Hepatocyte (in vitro differentiated cells): ENCODE results near the gene SEMA3D. TPM values are rescaled to one million over a fixed set of nuclear protein-coding genes. Genes with fewer than 3 reads are reported as not detected.

Experiments
- DNase-seq: peaks from one replicate; pipeline ENCODE4 v3.0.0-alpha.2; 2016; ENCODE audit warnings: low spot score
- H2AFZ ChIP-seq: fragments of 200-600 bp; sonication (generic); 2 replicates; pipeline ENCODE4 v1.6.0; 2016; ENCODE audit warnings: antibody characterized with exemption, mild to moderate bottlenecking
- H3K27ac ChIP-seq: fragments of 200-600 bp; sonication (generic); 2 replicates; pipeline ENCODE4 v1.5.1; 2016; ENCODE audit warnings: mild to moderate bottlenecking
- H3K27me3 ChIP-seq: fragments of 200-600 bp; sonication (generic); 2 replicates; pipeline ENCODE4 v1.6.1; 2016
- H3K36me3 ChIP-seq: fragments of 200-600 bp; sonication (generic); replicated peaks from 2 replicates; pipeline ENCODE4 v1.5.1; 2016; ENCODE audit warnings: low read depth; ENCODE audit not compliant: insufficient read depth
- H3K4me1 ChIP-seq: fragments of 200-600 bp; sonication (generic); 2 replicates; pipeline ENCODE4 v1.5.1; 2016; ENCODE audit warnings: mild to moderate bottlenecking, moderate library complexity; ENCODE audit not compliant: insufficient read depth
- H3K4me2 ChIP-seq: fragments of 200-600 bp; sonication (generic); 2 replicates; pipeline ENCODE4 v1.6.0; 2016
- H3K4me3 ChIP-seq: fragments of 200-600 bp; sonication (generic); 2 replicates; pipeline ENCODE4 v1.5.1; 2016; ENCODE audit warnings: mild to moderate bottlenecking
- H3K79me2 ChIP-seq: fragments of 200-600 bp; sonication (generic); 2 replicates; pipeline ENCODE4 v1.6.0; 2017; ENCODE audit warnings: mild to moderate bottlenecking
- H3K9me2 ChIP-seq: fragments of 200-600 bp; sonication (generic); replicated peaks from 2 replicates; pipeline ENCODE4 v1.6.0; 2017; ENCODE audit warnings: mild to moderate bottlenecking; ENCODE audit not compliant: insufficient read depth
- H3K9me3 ChIP-seq: fragments of 200-600 bp; sonication (generic); 2 replicates; pipeline ENCODE4 v1.5.1; 2016; ENCODE audit warnings: low read depth, mild to moderate bottlenecking
- H4K20me1 ChIP-seq: fragments of 200-600 bp; sonication (generic); 2 replicates; pipeline ENCODE4 v1.6.0; 2016; ENCODE audit warnings: mild to moderate bottlenecking; ENCODE audit not compliant: insufficient read depth, poor library complexity, severe bottlenecking
- EZH2 ChIP-seq: fragments of 200-600 bp; sonication (generic); IDR thresholded peaks from 2 replicates; pipeline ENCODE4 v1.6.1; 2016; ENCODE audit warnings: antibody characterized with exemption, mild to moderate bottlenecking, borderline replicate concordance
- EZH2phosphoT487 ChIP-seq: fragments of 200-600 bp; sonication (generic); IDR thresholded peaks from one replicate; pipeline ENCODE4 v1.6.1; 2018; ENCODE audit warnings: antibody characterized with exemption, mild to moderate bottlenecking, low read depth, moderate library complexity; ENCODE audit not compliant: unreplicated experiment, severe bottlenecking
- WGBS: methylation state at CpG from one replicate; pipeline ENCODE4 v1.1.6; 2016; ENCODE audit warnings: low lambda C conversion rate; ENCODE audit errors: missing lambda C conversion rate; 5-methylcytosine and 5-hydroxymethylcytosine counted together
- polyA plus RNA-seq: library from polyadenylated mRNA; unstranded; fragments of >200 nt; fragmentation: Nextera tagmentation; extraction: Ambion mirVana; gene quantifications from 2 replicates; pipeline ENCODE4 v1.2.1, GENCODE V29; 2016
- total RNA-seq: library from RNA; depleted of rRNA; stranded (reverse); fragments of >200 nt; gene quantifications from 2 replicates; pipeline ENCODE4 v1.2.3, GENCODE V29; 2014
- TF ChIP-seq, protein P1 (sequence below): fragments of 200-600 bp; sonication (generic); IDR thresholded peaks from 2 replicates; pipeline ENCODE4 v1.5.1; 2016; ENCODE audit warnings: antibody characterized with exemption, mild to moderate bottlenecking; ENCODE audit not compliant: poor library complexity

SEMA3D gene
- total and polyA plus RNA-seq, 2 experiments from 2014 or later: 18.7 to 44.9 TPM

- no peak overlapping the region for H3K27ac ChIP-seq
- H3K4me1 ChIP-seq: no peaks in the 10 kb centered on the region
- H3K4me2 ChIP-seq: no peak overlapping the region
- no peaks in the 10 kb centered on the region for H3K36me3 ChIP-seq
- H3K9me3 ChIP-seq: no peaks in the 10 kb centered on the region
- no peak overlapping the region for H3K4me3 ChIP-seq
- no peak for DNase-seq
- H3K27me3 ChIP-seq: no peaks in the 10 kb centered on the region
- H3K79me2 ChIP-seq: no peaks in the 10 kb centered on the region
- WGBS: 71% methylated on average over 3 of the region's 3 CpGs
- no peaks in the 10 kb centered on the region for H3K9me2 ChIP-seq
- no peak overlapping the region for H2AFZ ChIP-seq
- H4K20me1 ChIP-seq: no peaks in the 10 kb centered on the region
- TF ChIP-seq EZH2phosphoT487 (no peak), EZH2 (no peak)
- TF ChIP-seq, protein P1, sequence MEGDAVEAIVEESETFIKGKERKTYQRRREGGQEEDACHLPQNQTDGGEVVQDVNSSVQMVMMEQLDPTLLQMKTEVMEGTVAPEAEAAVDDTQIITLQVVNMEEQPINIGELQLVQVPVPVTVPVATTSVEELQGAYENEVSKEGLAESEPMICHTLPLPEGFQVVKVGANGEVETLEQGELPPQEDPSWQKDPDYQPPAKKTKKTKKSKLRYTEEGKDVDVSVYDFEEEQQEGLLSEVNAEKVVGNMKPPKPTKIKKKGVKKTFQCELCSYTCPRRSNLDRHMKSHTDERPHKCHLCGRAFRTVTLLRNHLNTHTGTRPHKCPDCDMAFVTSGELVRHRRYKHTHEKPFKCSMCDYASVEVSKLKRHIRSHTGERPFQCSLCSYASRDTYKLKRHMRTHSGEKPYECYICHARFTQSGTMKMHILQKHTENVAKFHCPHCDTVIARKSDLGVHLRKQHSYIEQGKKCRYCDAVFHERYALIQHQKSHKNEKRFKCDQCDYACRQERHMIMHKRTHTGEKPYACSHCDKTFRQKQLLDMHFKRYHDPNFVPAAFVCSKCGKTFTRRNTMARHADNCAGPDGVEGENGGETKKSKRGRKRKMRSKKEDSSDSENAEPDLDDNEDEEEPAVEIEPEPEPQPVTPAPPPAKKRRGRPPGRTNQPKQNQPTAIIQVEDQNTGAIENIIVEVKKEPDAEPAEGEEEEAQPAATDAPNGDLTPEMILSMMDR: no peak
Observed at GRCh38 chr7:85090919-85091564, 95.8 kb downstream of the SEMA3D start.

GRCh38 chr7:85090143-85090542 is 96.7 kb downstream of the SEMA3D start:
- H3K36me3 ChIP-seq: no peaks in the 10 kb centered on the region
- H3K27ac ChIP-seq: no peak overlapping the region
- no peak overlapping the region for H3K4me2 ChIP-seq
- no peaks in the 10 kb centered on the region for H3K9me3 ChIP-seq
- H2AFZ ChIP-seq: no peak overlapping the region
- H3K4me3 ChIP-seq: no peak overlapping the region
- 61% methylated on average over 6 of the region's 6 CpGs for WGBS
- DNase-seq: no peak
- H3K9me2 ChIP-seq: no peaks in the 10 kb centered on the region
- no peak for TF ChIP-seq EZH2
- TF ChIP-seq, protein P1: no peak
- no peak for TF ChIP-seq EZH2phosphoT487
- no peaks in the 10 kb centered on the region for H3K27me3 ChIP-seq
- H4K20me1 ChIP-seq: no peaks in the 10 kb centered on the region
- no peaks in the 10 kb centered on the region for H3K79me2 ChIP-seq
- H3K4me1 ChIP-seq: no peaks in the 10 kb centered on the region

- Histone ChIP-seq H4K20me1 (no peaks in the 10 kb centered on the region), H3K4me3 (no peak overlapping the region), H3K4me1 (no peaks in the 10 kb centered on the region), H3K27ac (no peak overlapping the region), H3K79me2 (no peaks in the 10 kb centered on the region), H3K9me3 (no peaks in the 10 kb centered on the region), H3K4me2 (no peak overlapping the region), H3K36me3 (no peaks in the 10 kb centered on the region), H2AFZ (no peak overlapping the region), H3K27me3 (no peaks in the 10 kb centered on the region), H3K9me2 (no peaks in the 10 kb centered on the region)
- TF ChIP-seq EZH2phosphoT487 (no peak), EZH2 (no peak)
- TF ChIP-seq, protein P1: no peak
- 71% methylated on average over 1 of the region's 1 CpG for WGBS
- no peak for DNase-seq
Observed at GRCh38 chr7:85081846-85082245, 105.0 kb downstream of the SEMA3D start.
